SU-DHL-6 (cell line): Measurements from ENCODE around the gene CYP4F3.

Source experiments
- H2AFZ ChIP-seq: fragments of 200-600 bp; sonication (generic); 2 replicates; pipeline ENCODE4 v1.6.1; 2014; ENCODE audit warnings: low read depth, mild to moderate bottlenecking, moderate library complexity, mixed read lengths, antibody characterized with exemption, low read length; ENCODE audit not compliant: severe bottlenecking
- H3F3A ChIP-seq: fragments of 200-600 bp; shearing (Covaris generic); 2 replicates; pipeline ENCODE4 v1.6.0; 2016; ENCODE audit warnings: antibody characterized with exemption, mild to moderate bottlenecking; ENCODE audit not compliant: insufficient read depth
- H3K27ac ChIP-seq: fragments of 200-600 bp; sonication (generic); 2 replicates; pipeline ENCODE4 v1.5.1; 2016; ENCODE audit warnings: low read depth, mild to moderate bottlenecking, low read length, moderate library complexity, mixed read lengths
- H3K27me3 ChIP-seq: fragments of 200-600 bp; sonication (generic), shearing (Covaris generic); 2 replicates; pipeline ENCODE4 v1.6.0; 2014; ENCODE audit warnings: mild to moderate bottlenecking, low read length
- H3K36me3 ChIP-seq: fragments of 200-600 bp; sonication (generic); 2 replicates; pipeline ENCODE4 v1.6.1; 2014; ENCODE audit warnings: mild to moderate bottlenecking, low read length, mixed read lengths
- H3K4me2 ChIP-seq: fragments of 300-600, 200-600 bp; shearing (Covaris generic), sonication (generic); 2 replicates; pipeline ENCODE4 v1.6.0; 2014; ENCODE audit warnings: low read length, low read depth, mild to moderate bottlenecking; ENCODE audit not compliant: poor library complexity, severe bottlenecking
- H3K4me3 ChIP-seq: fragments of 200-600 bp; sonication (generic); 2 replicates; pipeline ENCODE4 v1.5.1; 2014; ENCODE audit warnings: antibody characterized with exemption, low read length, mild to moderate bottlenecking, mixed read lengths; ENCODE audit not compliant: insufficient read depth, poor library complexity, severe bottlenecking
- H3K79me2 ChIP-seq: fragments of 200-600 bp; sonication (generic); 2 replicates; pipeline ENCODE4 v1.6.1; 2014; ENCODE audit warnings: mild to moderate bottlenecking, low read length, moderate library complexity; ENCODE audit not compliant: insufficient read depth
- H3K9ac ChIP-seq: fragments of 200-600 bp; sonication (generic); 2 replicates; pipeline ENCODE4 v1.7.0; 2014; ENCODE audit warnings: mild to moderate bottlenecking, low read length
- H3K9me2 ChIP-seq: fragments of 200-600 bp; sonication (generic); replicated peaks from 2 replicates; pipeline ENCODE4 v1.6.1; 2014; ENCODE audit warnings: low read length; ENCODE audit not compliant: insufficient read depth
- H3K9me3 ChIP-seq: fragments of 200-600 bp; sonication (generic); 2 replicates; pipeline ENCODE4 v1.6.1; 2014; ENCODE audit warnings: low read length, mixed read lengths; ENCODE audit not compliant: insufficient read depth
- H4K20me1 ChIP-seq: fragments of 200-600 bp; sonication (generic); 2 replicates; pipeline ENCODE4 v1.6.1; 2014; ENCODE audit warnings: low read depth, mild to moderate bottlenecking, antibody characterized with exemption, low read length, moderate library complexity, mixed read lengths
- CTCF ChIP-seq: fragments of 200-600 bp; sonication (generic); IDR thresholded peaks from one replicate; pipeline ENCODE4 v1.5.1; 2017; ENCODE audit warnings: antibody characterized with exemption, mild to moderate bottlenecking, low read length, moderate library complexity; ENCODE audit not compliant: insufficient read depth, poor library complexity, severe bottlenecking
- EZH2phosphoT487 ChIP-seq: fragments of 200-600 bp; sonication (generic), shearing (Covaris generic); conservative IDR thresholded peaks from 2 replicates; pipeline ENCODE4 v1.6.1; 2018; ENCODE audit warnings: mild to moderate bottlenecking, antibody characterized with exemption, low read length, moderate library complexity, mixed read lengths

The CYP4F3 gene

DNA sequence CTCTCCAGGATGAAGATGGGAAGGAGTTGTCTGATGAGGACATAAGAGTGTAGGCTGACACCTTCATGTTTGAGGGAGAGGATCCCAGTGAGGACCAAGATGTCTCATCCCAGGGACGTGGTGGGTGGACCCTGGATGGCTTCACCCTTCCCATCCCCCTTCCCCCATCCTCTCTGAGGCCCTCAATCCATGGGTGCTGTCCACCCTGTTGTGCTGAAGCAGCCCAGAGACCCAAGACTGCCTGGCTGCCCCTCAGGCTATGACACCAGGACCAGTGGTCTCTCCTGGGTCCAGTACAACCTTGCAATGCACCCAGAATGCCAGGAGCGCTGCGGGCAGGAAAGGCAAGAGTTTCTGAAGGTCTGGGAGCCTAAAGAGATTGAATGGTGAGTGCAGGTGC, 28.7 kb downstream of the CYP4F3 start:
- Histone ChIP-seq H3K27me3 (no peaks in the 10 kb centered on the region), H4K20me1 (no peaks in the 10 kb centered on the region), H3K9me2 (no peaks in the 10 kb centered on the region), H3K9ac (no peak overlapping the region), H2AFZ (no peak overlapping the region), H3K4me3 (no peak overlapping the region), H3K9me3 (no peaks in the 10 kb centered on the region), H3F3A (no peaks in the 10 kb centered on the region), H3K4me2 (no peak overlapping the region), H3K27ac (no peak overlapping the region), H3K79me2 (no peaks in the 10 kb centered on the region), H3K36me3 (no peaks in the 10 kb centered on the region)
- TF ChIP-seq EZH2phosphoT487: no peak
- TF ChIP-seq CTCF: no peak

DNA sequence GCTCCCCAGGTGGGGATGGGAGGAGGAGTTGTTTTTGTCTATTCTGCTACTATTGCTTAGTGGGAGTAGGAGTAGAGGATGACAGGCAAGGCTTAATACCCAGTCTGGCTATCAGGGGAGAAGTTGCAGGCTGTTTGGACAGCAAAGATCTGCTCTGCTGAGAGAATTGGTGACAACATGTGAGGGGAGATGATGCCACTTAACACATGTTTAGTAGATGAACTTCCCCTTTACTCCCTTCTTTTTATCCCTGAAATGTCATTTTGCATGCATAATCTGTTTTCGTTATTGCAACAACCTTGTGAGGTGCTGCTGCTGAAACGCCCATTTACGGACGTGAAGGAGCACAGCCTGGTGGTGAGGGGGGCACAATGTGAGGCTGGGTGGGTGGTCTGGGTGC, 29.2 kb downstream of the CYP4F3 start:
- Histone ChIP-seq H3K27ac (no peak overlapping the region), H3K4me2 (no peak overlapping the region)

GRCh38 chr19:15671237-15671821, 30.6 kb downstream of the CYP4F3 start:
- H3K4me3 ChIP-seq: no peak overlapping the region
- H3K9ac ChIP-seq: no peak overlapping the region
- no peak overlapping the region for H3K27ac ChIP-seq
- H2AFZ ChIP-seq: no peak overlapping the region
- TF ChIP-seq EZH2phosphoT487 (no peak), CTCF (no peak)
- no peaks in the 10 kb centered on the region for H3K9me3 ChIP-seq
- no peak overlapping the region for H3K4me2 ChIP-seq
- H3K36me3 ChIP-seq: no peaks in the 10 kb centered on the region
- no peaks in the 10 kb centered on the region for H3F3A ChIP-seq
- no peaks in the 10 kb centered on the region for H3K79me2 ChIP-seq
- no peaks in the 10 kb centered on the region for H3K9me2 ChIP-seq
- no peaks in the 10 kb centered on the region for H3K27me3 ChIP-seq
- H4K20me1 ChIP-seq: no peaks in the 10 kb centered on the region

More for the DNA sequence above, 29.2 kb downstream of the CYP4F3 start:
- H3K36me3 ChIP-seq: no peaks in the 10 kb centered on the region
- no peaks in the 10 kb centered on the region for H3K9me3 ChIP-seq
- no peaks in the 10 kb centered on the region for H4K20me1 ChIP-seq
- TF ChIP-seq CTCF (no peak), EZH2phosphoT487 (no peak)
- no peak overlapping the region for H2AFZ ChIP-seq
- H3K4me3 ChIP-seq: no peak overlapping the region
- no peaks in the 10 kb centered on the region for H3K9me2 ChIP-seq
- no peak overlapping the region for H3K9ac ChIP-seq
- H3K27me3 ChIP-seq: no peaks in the 10 kb centered on the region
- no peaks in the 10 kb centered on the region for H3F3A ChIP-seq
- no peaks in the 10 kb centered on the region for H3K79me2 ChIP-seq
